Measurements from ENCODE around the gene KIF7.

The KIF7 gene

DNA sequence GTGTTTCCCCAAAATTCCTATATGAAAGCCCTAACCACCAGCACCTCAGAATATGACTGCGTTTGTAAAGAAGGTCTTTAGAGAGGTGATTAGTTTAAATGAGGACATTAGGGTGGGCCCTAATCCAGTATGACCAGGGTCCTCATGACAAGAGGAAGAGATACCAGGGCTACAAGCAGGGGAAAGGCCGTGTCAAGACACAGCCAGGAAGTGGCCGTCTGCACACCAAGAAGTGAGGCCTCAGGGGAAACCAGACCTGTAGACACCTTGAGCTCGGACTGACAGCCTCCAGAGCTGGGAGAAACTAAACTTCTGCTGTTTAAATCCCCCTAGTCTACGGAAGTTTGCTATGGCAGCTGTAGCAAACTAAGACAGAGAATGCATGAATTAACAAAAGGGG is 14.2 kb downstream of the KIF7 start:
- peaks cover 12% of the 10 kb centered on the region for H3K36me3 ChIP-seq (ENCODE audit: insufficient read depth, low read length)
- H3K27me3 ChIP-seq (ENCODE audit: control insufficient read depth in 1 of 2, insufficient read depth in 2 of 2, low read length in 2 of 2): no peaks in the 10 kb centered on the region
- no peak overlapping the region for H3K9ac ChIP-seq (ENCODE audit: low read length)
- no peak overlapping the region for H3K4me3 ChIP-seq (ENCODE audit: low read depth in 1 of 2, low read length in 2 of 2)
- H3K4me1 ChIP-seq (ENCODE audit: insufficient read depth, low read length): no peaks in the 10 kb centered on the region
- no peaks in the 10 kb centered on the region for H3K9me3 ChIP-seq (ENCODE audit: low read length)
- H3K27ac ChIP-seq (ENCODE audit: low read depth, low read length): no peak overlapping the region

GRCh38 chr15:89640245-89640644 is 15.0 kb downstream of the KIF7 start:
- no peak overlapping the region for H3K9ac ChIP-seq (ENCODE audit: low read length)
- no peaks in the 10 kb centered on the region for H3K27me3 ChIP-seq (ENCODE audit: control insufficient read depth in 1 of 2, insufficient read depth in 2 of 2, low read length in 2 of 2)
- H3K36me3 ChIP-seq (ENCODE audit: insufficient read depth, low read length): peaks cover 12% of the 10 kb centered on the region
- H3K27ac ChIP-seq (ENCODE audit: low read depth, low read length): no peak overlapping the region
- H3K4me1 ChIP-seq (ENCODE audit: insufficient read depth, low read length): no peaks in the 10 kb centered on the region
- no peak overlapping the region for H3K4me3 ChIP-seq (ENCODE audit: low read depth in 1 of 2, low read length in 2 of 2)
- no peaks in the 10 kb centered on the region for H3K9me3 ChIP-seq (ENCODE audit: low read length)

DNA sequence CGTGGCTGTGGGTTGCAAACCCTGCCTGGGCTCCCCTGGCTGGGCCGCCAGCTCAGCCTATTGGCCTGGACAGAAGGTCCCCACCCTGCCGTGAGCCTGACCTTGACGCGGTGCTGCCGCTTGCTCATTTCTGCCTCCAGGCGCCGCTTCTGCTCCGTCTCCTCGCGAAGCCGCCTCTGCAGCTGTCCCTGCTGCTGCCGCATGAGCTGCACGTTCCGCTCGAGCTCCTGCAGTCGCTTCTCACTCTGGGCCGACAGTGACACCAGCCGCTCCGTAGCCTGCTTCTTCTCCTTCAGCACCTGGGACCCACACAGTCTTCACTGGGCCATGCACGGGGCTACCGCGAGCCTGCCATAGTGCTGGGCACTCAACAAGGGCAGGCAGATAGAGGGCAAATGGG is 21.7 kb downstream of the KIF7 start:
- peaks cover 43% of the 10 kb centered on the region for H3K36me3 ChIP-seq (ENCODE audit: insufficient read depth, low read length)
- H3K4me1 ChIP-seq (ENCODE audit: insufficient read depth, low read length): no peaks in the 10 kb centered on the region
- H3K4me3 ChIP-seq (ENCODE audit: low read depth in 1 of 2, low read length in 2 of 2): no peak overlapping the region
- H3K27me3 ChIP-seq (ENCODE audit: control insufficient read depth in 1 of 2, insufficient read depth in 2 of 2, low read length in 2 of 2): no peaks in the 10 kb centered on the region
- no peaks in the 10 kb centered on the region for H3K9me3 ChIP-seq (ENCODE audit: low read length)
- H3K27ac ChIP-seq (ENCODE audit: low read depth, low read length): no peak overlapping the region
- H3K9ac ChIP-seq (ENCODE audit: low read length): no peak overlapping the region

- Histone ChIP-seq H3K9ac (ENCODE audit: low read length) (no peak overlapping the region), H3K4me1 (ENCODE audit: insufficient read depth, low read length) (no peaks in the 10 kb centered on the region), H3K27ac (ENCODE audit: low read depth, low read length) (no peak overlapping the region), H3K36me3 (ENCODE audit: insufficient read depth, low read length) (peaks cover 44% of the 10 kb centered on the region), H3K9me3 (ENCODE audit: low read length) (no peaks in the 10 kb centered on the region), H3K27me3 (ENCODE audit: control insufficient read depth in 1 of 2, insufficient read depth in 2 of 2, low read length in 2 of 2) (no peaks in the 10 kb centered on the region), H3K4me3 (ENCODE audit: low read depth in 1 of 2, low read length in 2 of 2) (no peak overlapping the region)
These were observed 22.5 kb downstream of the KIF7 start for GRCh38 chr15:89632563-89633430.

DNA sequence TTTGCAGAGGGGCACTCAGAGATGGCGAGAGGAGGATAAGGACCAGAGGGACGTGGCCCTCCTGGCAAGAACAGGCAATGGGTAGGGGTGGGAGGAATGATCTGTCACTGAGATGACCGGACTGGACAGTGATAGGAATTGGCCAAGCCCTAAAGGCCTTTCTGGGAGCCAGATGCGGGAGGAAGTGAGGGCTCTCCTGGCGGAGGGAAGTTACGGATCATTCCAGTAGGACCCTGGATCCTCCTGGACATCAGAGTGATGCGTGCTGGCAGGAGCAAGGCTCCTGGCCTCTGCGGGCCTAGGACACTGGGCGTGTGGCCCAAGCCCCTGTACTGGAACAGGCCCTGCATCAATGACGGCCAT is 23.4 kb downstream of the KIF7 start:
- no peak overlapping the region for H3K27ac ChIP-seq (ENCODE audit: low read depth, low read length)
- peaks cover 44% of the 10 kb centered on the region for H3K36me3 ChIP-seq (ENCODE audit: insufficient read depth, low read length)
- H3K4me1 ChIP-seq (ENCODE audit: insufficient read depth, low read length): no peaks in the 10 kb centered on the region
- H3K9me3 ChIP-seq (ENCODE audit: low read length): no peaks in the 10 kb centered on the region
- no peak overlapping the region for H3K9ac ChIP-seq (ENCODE audit: low read length)
- no peaks in the 10 kb centered on the region for H3K27me3 ChIP-seq (ENCODE audit: control insufficient read depth in 1 of 2, insufficient read depth in 2 of 2, low read length in 2 of 2)
- no peak overlapping the region for H3K4me3 ChIP-seq (ENCODE audit: low read depth in 1 of 2, low read length in 2 of 2)

DNA sequence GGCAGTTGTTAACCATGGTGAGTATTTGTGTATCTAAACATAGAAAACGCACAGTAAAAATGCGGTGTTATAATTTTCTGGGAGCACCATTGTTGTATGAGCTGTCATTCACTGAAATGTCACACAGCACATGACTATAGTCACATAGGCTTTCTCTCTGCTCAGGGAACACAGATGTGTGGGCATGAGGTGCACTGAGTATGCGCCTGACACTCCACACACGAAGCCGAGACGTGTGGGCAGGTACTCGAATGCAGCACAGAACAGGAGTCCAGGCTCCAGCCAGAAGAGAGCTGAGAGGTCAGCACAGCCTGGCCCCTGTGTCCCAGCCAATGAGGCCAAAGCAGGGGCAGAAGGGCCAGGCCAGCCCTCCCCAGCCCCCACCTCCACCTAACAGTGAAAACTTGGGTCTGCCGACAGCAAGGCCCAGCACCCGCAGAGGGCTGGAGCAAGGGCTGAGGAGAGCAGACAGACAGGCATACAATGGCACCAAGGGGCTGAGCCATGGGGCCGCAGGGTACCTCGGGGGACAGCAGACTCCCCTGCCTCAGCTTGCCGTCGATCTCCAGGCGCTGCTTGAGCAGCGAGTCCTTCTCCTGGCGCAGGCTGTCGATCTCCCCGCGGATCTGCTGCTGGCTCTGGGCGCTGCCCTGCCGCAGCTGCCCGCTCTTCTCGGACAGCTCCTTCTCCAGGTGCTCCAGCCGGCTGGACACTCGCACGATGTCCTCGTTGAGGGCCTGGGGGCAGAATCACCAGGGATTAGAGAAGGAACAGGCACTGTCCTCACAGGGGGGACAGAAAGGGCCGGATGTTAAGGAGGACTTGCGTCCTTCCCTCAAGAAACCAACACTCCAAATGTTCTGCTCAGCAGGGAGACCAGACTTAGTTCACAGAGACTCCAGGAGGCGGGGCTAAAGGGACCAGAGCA is 24.0 kb downstream of the KIF7 start:
- Histone ChIP-seq H3K9ac (ENCODE audit: low read length) (no peak overlapping the region), H3K4me3 (ENCODE audit: low read depth in 1 of 2, low read length in 2 of 2) (no peak overlapping the region), H3K9me3 (ENCODE audit: low read length) (no peaks in the 10 kb centered on the region), H3K36me3 (ENCODE audit: insufficient read depth, low read length) (peaks cover 46% of the 10 kb centered on the region), H3K27ac (ENCODE audit: low read depth, low read length) (no peak overlapping the region), H3K27me3 (ENCODE audit: control insufficient read depth in 1 of 2, insufficient read depth in 2 of 2, low read length in 2 of 2) (no peaks in the 10 kb centered on the region), H3K4me1 (ENCODE audit: insufficient read depth, low read length) (no peaks in the 10 kb centered on the region)

- no peaks in the 10 kb centered on the region for H3K27me3 ChIP-seq (ENCODE audit: control insufficient read depth in 1 of 2, insufficient read depth in 2 of 2, low read length in 2 of 2)
- H3K36me3 ChIP-seq (ENCODE audit: insufficient read depth, low read length): peaks cover 51% of the 10 kb centered on the region
- H3K4me3 ChIP-seq (ENCODE audit: low read depth in 1 of 2, low read length in 2 of 2): no peak overlapping the region
- no peak overlapping the region for H3K27ac ChIP-seq (ENCODE audit: low read depth, low read length)
- H3K9ac ChIP-seq (ENCODE audit: low read length): no peak overlapping the region
- no peaks in the 10 kb centered on the region for H3K4me1 ChIP-seq (ENCODE audit: insufficient read depth, low read length)
- H3K9me3 ChIP-seq (ENCODE audit: low read length): no peaks in the 10 kb centered on the region
These were observed 25.0 kb downstream of the KIF7 start for GRCh38 chr15:89630260-89630659.

DNA sequence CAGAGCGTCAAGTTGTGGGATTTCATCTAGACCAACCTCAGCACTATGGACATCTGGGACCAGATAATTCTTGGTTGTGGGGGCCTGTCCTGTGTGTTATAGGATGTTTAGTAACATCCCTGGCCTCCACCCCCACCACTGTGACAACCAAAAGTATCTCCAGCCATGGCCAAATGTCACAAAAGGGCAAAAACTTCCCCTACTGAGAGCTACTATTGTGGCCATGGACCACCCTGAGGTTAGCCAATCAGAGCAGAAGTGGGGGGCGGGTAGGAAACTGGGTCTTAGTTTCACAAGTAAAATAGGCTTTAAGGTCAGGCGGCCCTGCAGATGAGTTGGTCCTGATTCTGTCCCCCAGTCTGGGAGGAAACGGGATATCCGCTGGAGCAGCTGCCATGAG is 25.4 kb downstream of the KIF7 start:
- H3K9me3 ChIP-seq (ENCODE audit: low read length): no peaks in the 10 kb centered on the region
- H3K4me1 ChIP-seq (ENCODE audit: insufficient read depth, low read length): no peaks in the 10 kb centered on the region
- H3K27ac ChIP-seq (ENCODE audit: low read depth, low read length): no peak overlapping the region
- H3K36me3 ChIP-seq (ENCODE audit: insufficient read depth, low read length): peaks cover 51% of the 10 kb centered on the region
- no peak overlapping the region for H3K9ac ChIP-seq (ENCODE audit: low read length)
- H3K27me3 ChIP-seq (ENCODE audit: control insufficient read depth in 1 of 2, insufficient read depth in 2 of 2, low read length in 2 of 2): no peaks in the 10 kb centered on the region
- no peak overlapping the region for H3K4me3 ChIP-seq (ENCODE audit: low read depth in 1 of 2, low read length in 2 of 2)

- Histone ChIP-seq H3K9ac (ENCODE audit: low read length) (no peak overlapping the region), H3K27me3 (ENCODE audit: control insufficient read depth in 1 of 2, insufficient read depth in 2 of 2, low read length in 2 of 2) (no peaks in the 10 kb centered on the region), H3K36me3 (ENCODE audit: insufficient read depth, low read length) (peaks cover 51% of the 10 kb centered on the region), H3K4me3 (ENCODE audit: low read depth in 1 of 2, low read length in 2 of 2) (no peak overlapping the region), H3K27ac (ENCODE audit: low read depth, low read length) (no peak overlapping the region), H3K9me3 (ENCODE audit: low read length) (no peaks in the 10 kb centered on the region), H3K4me1 (ENCODE audit: insufficient read depth, low read length) (no peaks in the 10 kb centered on the region)
These were observed 26.2 kb downstream of the KIF7 start for GRCh38 chr15:89628806-89629715.

GRCh38 chr15:89628301-89628700 is 27.0 kb downstream of the KIF7 start:
- H3K27ac ChIP-seq (ENCODE audit: low read depth, low read length): no peak overlapping the region
- no peak overlapping the region for H3K9ac ChIP-seq (ENCODE audit: low read length)
- H3K27me3 ChIP-seq (ENCODE audit: control insufficient read depth in 1 of 2, insufficient read depth in 2 of 2, low read length in 2 of 2): no peaks in the 10 kb centered on the region
- peaks cover 48% of the 10 kb centered on the region for H3K36me3 ChIP-seq (ENCODE audit: insufficient read depth, low read length)
- no peak overlapping the region for H3K4me3 ChIP-seq (ENCODE audit: low read depth in 1 of 2, low read length in 2 of 2)
- H3K4me1 ChIP-seq (ENCODE audit: insufficient read depth, low read length): no peaks in the 10 kb centered on the region
- no peaks in the 10 kb centered on the region for H3K9me3 ChIP-seq (ENCODE audit: low read length)
